ENCODE measurements around the gene BNIP3. TPM values are rescaled to one million over a fixed set of nuclear protein-coding genes. Genes with fewer than 3 reads are reported as not detected.

Gene BNIP3
- total RNA-seq, 1 donor from 2014 or later: 99.0 TPM

DNA sequence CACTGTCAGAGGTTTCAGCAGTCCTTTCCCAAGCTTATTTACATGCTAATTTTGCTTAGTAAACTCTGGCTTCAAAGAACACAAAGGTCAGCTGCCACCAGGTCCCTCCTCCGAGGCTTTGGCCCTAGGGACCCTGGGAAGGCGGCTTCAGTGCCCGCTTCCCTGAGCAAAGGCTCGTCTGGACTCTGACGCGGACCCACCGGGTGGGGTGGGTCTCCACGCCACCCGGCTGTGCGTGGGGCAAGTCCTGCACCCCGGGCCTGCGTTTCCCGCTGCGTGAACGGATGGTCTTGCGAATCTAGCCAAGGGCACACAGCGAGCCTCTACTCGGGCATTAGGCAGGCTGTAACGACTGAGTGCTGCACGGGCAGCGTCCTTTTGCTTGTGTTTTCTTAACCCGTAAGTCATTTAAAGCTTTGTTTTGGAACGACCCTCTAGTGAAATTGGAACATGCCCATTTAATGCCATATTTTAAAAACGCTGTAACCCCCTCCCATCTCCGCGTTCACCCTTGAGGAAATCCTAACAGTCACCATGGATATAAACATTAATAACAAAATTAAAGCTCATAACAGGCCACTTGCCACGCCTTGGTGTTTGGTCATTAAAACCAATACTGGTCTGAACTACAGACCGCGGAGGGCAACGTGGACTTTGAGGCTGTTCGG, 828 bp downstream of the BNIP3 start:
- DNase-seq (ENCODE audit: low spot score): no peak
- Mint-ChIP-seq H3K9me3 (peaks cover 2% of the 10 kb centered on the region), H3K4me3 (ENCODE audit: low read depth) (peak overlapping the region; percentile 90), H3K36me3 (ENCODE audit: low read depth) (peaks cover 55% of the 10 kb centered on the region), H3K27ac (peak overlapping the region; percentile 49), H3K4me1 (ENCODE audit: low read depth) (peaks cover 47% of the 10 kb centered on the region), H3K27me3 (ENCODE audit: low read depth) (peaks cover 10% of the 10 kb centered on the region)
- intact Hi-C loops (cut with micrococcal nuclease): loop anchor here (1.0 kb wide), 1 partner anchor 9 kb away; no protein-coding TSS in a partner anchor

GRCh38 chr10:131980321-131980720, 1.4 kb downstream of the BNIP3 start:
- H3K4me1 Mint-ChIP-seq (ENCODE audit: low read depth): peaks cover 52% of the 10 kb centered on the region
- H3K27me3 Mint-ChIP-seq (ENCODE audit: low read depth): peaks cover 8% of the 10 kb centered on the region
- intact Hi-C loops (cut with micrococcal nuclease): no loop called here
- H3K4me3 Mint-ChIP-seq (ENCODE audit: low read depth): peak overlapping the region; percentile 90
- H3K9me3 Mint-ChIP-seq: no peaks in the 10 kb centered on the region
- no peak for DNase-seq (ENCODE audit: low spot score)
- H3K27ac Mint-ChIP-seq: peak overlapping the region; percentile 42
- peaks cover 58% of the 10 kb centered on the region for H3K36me3 Mint-ChIP-seq (ENCODE audit: low read depth)

DNA sequence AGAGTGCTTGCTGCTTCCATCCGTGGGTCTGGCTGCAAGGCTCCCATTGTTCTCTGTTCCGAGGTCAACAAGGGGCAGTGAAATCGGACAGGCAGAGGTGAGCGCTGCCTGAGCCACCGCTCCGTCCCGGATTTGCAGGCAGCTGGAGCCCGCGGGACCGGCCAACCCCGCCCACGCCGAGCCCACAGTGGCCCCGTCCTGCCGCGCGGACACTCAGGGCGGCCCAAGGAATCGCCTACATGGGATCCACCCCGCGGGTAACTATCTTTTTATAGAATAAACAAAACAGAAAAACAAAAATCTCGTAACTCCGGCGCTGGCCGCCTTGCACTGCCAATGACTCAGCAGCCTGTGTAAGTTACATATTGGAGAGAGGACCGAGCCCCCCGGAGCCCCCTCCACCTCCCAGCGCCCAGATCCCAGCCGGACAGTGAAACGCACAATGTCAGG, 1.9 kb downstream of the BNIP3 start:
- Mint-ChIP-seq H3K4me1 (ENCODE audit: low read depth) (peaks cover 57% of the 10 kb centered on the region), H3K9me3 (no peaks in the 10 kb centered on the region), H3K27ac (peak overlapping the region; percentile 61), H3K27me3 (ENCODE audit: low read depth) (peaks cover 8% of the 10 kb centered on the region), H3K4me3 (ENCODE audit: low read depth) (peak overlapping the region; percentile 83), H3K36me3 (ENCODE audit: low read depth) (peaks cover 61% of the 10 kb centered on the region)
- intact Hi-C loops (cut with micrococcal nuclease): no loop called here
- DNase-seq (ENCODE audit: low spot score): no peak

DNA sequence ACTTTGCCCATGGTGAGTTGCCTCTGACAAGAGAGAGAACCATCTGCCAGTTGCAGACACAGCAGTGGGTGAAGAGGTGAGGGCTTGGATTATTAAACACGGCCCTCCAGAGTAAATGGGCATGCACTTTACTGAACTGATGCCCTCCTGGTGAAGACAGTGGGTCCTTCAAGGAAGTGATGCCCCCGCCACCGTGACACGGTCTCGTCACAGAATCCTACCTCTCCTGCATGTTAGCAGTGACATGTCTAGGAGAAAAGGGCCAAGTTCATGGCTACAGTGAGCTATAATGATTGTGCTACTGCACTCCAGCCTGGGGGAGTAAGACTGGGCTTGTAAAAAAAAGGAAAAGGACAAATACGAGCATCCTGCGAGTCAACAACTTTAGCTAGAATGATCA, 2.4 kb downstream of the BNIP3 start:
- Mint-ChIP-seq H3K4me1 (ENCODE audit: low read depth) (peaks cover 62% of the 10 kb centered on the region), H3K27ac (peak overlapping the region; percentile 61), H3K9me3 (no peaks in the 10 kb centered on the region), H3K36me3 (ENCODE audit: low read depth) (peaks cover 60% of the 10 kb centered on the region), H3K4me3 (ENCODE audit: low read depth) (peak overlapping the region; percentile 83), H3K27me3 (ENCODE audit: low read depth) (peaks cover 8% of the 10 kb centered on the region)
- no peak for DNase-seq (ENCODE audit: low spot score)
- intact Hi-C loops (cut with micrococcal nuclease): no loop called here

DNA sequence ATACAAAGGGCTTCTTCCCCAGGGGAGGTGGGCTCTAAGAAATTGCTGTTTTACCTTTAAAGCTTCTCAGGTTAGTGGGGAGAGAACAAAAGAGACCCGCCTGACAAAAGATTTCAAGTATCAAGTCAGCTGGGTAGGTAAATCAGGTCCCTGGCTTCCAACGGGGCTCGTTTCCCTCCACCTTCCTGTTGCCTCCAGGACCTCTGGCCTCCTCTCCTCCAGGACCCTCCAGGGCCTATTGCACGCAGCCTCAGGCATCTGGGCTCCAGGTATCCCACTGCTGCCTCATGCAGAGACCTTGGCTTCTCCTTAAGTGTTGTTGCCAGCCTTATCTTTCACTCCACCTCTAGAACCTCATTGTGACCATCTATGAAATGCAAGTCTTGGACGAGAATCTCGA, 2.9 kb downstream of the BNIP3 start:
- intact Hi-C loops (cut with micrococcal nuclease): no loop called here
- Mint-ChIP-seq H3K4me3 (ENCODE audit: low read depth) (peak overlapping the region; percentile 83), H3K27ac (peak overlapping the region; percentile 28), H3K4me1 (ENCODE audit: low read depth) (peaks cover 66% of the 10 kb centered on the region), H3K9me3 (no peaks in the 10 kb centered on the region), H3K27me3 (ENCODE audit: low read depth) (peaks cover 8% of the 10 kb centered on the region), H3K36me3 (ENCODE audit: low read depth) (peaks cover 63% of the 10 kb centered on the region)
- no peak for DNase-seq (ENCODE audit: low spot score)

- H3K4me1 Mint-ChIP-seq (ENCODE audit: low read depth): peaks cover 68% of the 10 kb centered on the region
- H3K27me3 Mint-ChIP-seq (ENCODE audit: low read depth): peaks cover 6% of the 10 kb centered on the region
- no peak for DNase-seq (ENCODE audit: low spot score)
- H3K27ac Mint-ChIP-seq: peak overlapping the region; percentile 45
- peaks cover 65% of the 10 kb centered on the region for H3K36me3 Mint-ChIP-seq (ENCODE audit: low read depth)
- peak overlapping the region; percentile 56 for H3K4me3 Mint-ChIP-seq (ENCODE audit: low read depth)
- H3K9me3 Mint-ChIP-seq: no peaks in the 10 kb centered on the region
- intact Hi-C loops (cut with micrococcal nuclease): no loop called here
Observed at GRCh38 chr10:131978366-131978765, 3.4 kb downstream of the BNIP3 start.

- intact Hi-C loops (cut with micrococcal nuclease): no loop called here
- peaks cover 72% of the 10 kb centered on the region for H3K4me1 Mint-ChIP-seq (ENCODE audit: low read depth)
- no peaks in the 10 kb centered on the region for H3K9me3 Mint-ChIP-seq
- peak overlapping the region; percentile 18 for H3K4me3 Mint-ChIP-seq (ENCODE audit: low read depth)
- no peaks in the 10 kb centered on the region for H3K27me3 Mint-ChIP-seq (ENCODE audit: low read depth)
- peaks cover 68% of the 10 kb centered on the region for H3K36me3 Mint-ChIP-seq (ENCODE audit: low read depth)
- DNase-seq (ENCODE audit: low spot score): no peak
- peak overlapping the region; percentile 45 for H3K27ac Mint-ChIP-seq
Observed at GRCh38 chr10:131977323-131978096, 4.2 kb downstream of the BNIP3 start.

- DNase-seq (ENCODE audit: low spot score): no peak
- intact Hi-C loops (cut with micrococcal nuclease): no loop called here
- Mint-ChIP-seq H3K27ac (peak overlapping the region; percentile 5), H3K4me1 (ENCODE audit: low read depth) (peaks cover 81% of the 10 kb centered on the region), H3K36me3 (ENCODE audit: low read depth) (peaks cover 79% of the 10 kb centered on the region), H3K4me3 (ENCODE audit: low read depth) (peak overlapping the region; percentile 46), H3K27me3 (ENCODE audit: low read depth) (no peaks in the 10 kb centered on the region), H3K9me3 (no peaks in the 10 kb centered on the region)
Observed at GRCh38 chr10:131975796-131976195, 5.9 kb downstream of the BNIP3 start.

DNA sequence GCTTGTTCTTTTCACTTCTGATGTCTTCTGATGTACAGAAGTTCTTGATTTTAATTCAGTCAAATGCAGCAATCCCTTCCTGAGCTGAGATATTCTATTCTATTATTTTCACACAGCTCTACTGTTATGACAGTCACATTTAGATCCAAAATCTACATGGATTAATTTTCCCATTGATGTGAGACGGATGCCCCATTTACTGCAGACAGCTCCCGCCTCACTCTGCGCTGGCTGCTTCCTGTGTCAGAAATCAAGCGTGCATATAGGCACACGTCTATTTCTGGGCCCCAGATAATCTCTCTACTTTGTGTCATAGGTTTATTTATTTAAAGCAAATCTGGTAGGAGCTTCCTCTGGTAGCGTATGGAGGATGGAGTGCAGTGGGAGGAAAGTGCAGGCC, 6.7 kb downstream of the BNIP3 start:
- peak overlapping the region; percentile 7 for H3K27ac Mint-ChIP-seq

GRCh38 chr10:131974034-131974817, 7.5 kb downstream of the BNIP3 start:
- Mint-ChIP-seq H3K36me3 (ENCODE audit: low read depth) (peaks cover 85% of the 10 kb centered on the region), H3K4me3 (ENCODE audit: low read depth) (peak overlapping the region; percentile 70)
- intact Hi-C loops (cut with micrococcal nuclease): no loop called here

More for the DNA sequence above, 6.7 kb downstream of the BNIP3 start:
- Mint-ChIP-seq H3K36me3 (ENCODE audit: low read depth) (peaks cover 84% of the 10 kb centered on the region), H3K4me1 (ENCODE audit: low read depth) (peaks cover 80% of the 10 kb centered on the region), H3K4me3 (ENCODE audit: low read depth) (peak overlapping the region; percentile 39), H3K27me3 (ENCODE audit: low read depth) (no peaks in the 10 kb centered on the region), H3K9me3 (no peaks in the 10 kb centered on the region)
- DNase-seq (ENCODE audit: low spot score): no peak
- intact Hi-C loops (cut with micrococcal nuclease): no loop called here

GRCh38 chr10:131973160-131973951, 8.4 kb downstream of the BNIP3 start:
- no peak for DNase-seq (ENCODE audit: low spot score)
- Mint-ChIP-seq H3K27me3 (ENCODE audit: low read depth) (no peaks in the 10 kb centered on the region), H3K4me1 (ENCODE audit: low read depth) (peaks cover 67% of the 10 kb centered on the region), H3K9me3 (no peaks in the 10 kb centered on the region), H3K36me3 (ENCODE audit: low read depth) (peaks cover 87% of the 10 kb centered on the region), H3K4me3 (ENCODE audit: low read depth) (peak overlapping the region; percentile 70), H3K27ac (peak overlapping the region; percentile 82)
- intact Hi-C loops (cut with micrococcal nuclease): no loop called here

More at GRCh38 chr10:131974034-131974817, 7.5 kb downstream of the BNIP3 start:
- no peak for DNase-seq (ENCODE audit: low spot score)
- H3K27me3 Mint-ChIP-seq (ENCODE audit: low read depth): no peaks in the 10 kb centered on the region
- peaks cover 73% of the 10 kb centered on the region for H3K4me1 Mint-ChIP-seq (ENCODE audit: low read depth)
- H3K27ac Mint-ChIP-seq: peak overlapping the region; percentile 68
- no peaks in the 10 kb centered on the region for H3K9me3 Mint-ChIP-seq
